Activated CD4-positive, alpha-beta T cell treated with anti-CD3 and anti-CD28 coated beads, Interleukin-2, amount 50 U/mL, for 48 hours (primary cell): ENCODE data around the gene SH2B2.

Source experiments
- DNase-seq, 2 experiments: peaks; one replicate each; pipeline ENCODE4 v3.0.0-alpha.2; 2020

The SH2B2 gene

GRCh38 chr7:102286237-102287110, at the start of gene SH2B2:
SH2B2 (plus strand) TSS chr7:102286868; CDS start chr7:102300551, 13,683 bp downstream.
- DNase-seq: peak; percentile 37 to 43

- DNase-seq: no peak
Measured at GRCh38 chr7:102239206-102239820, 47.4 kb upstream of the SH2B2 start.

- no peak for DNase-seq
Measured at GRCh38 chr7:102241431-102241830, 45.2 kb upstream of the SH2B2 start.

GRCh38 chr7:102244601-102245000, 42.1 kb upstream of the SH2B2 start:
- DNase-seq: no peak

GRCh38 chr7:102248081-102248455, 38.6 kb upstream of the SH2B2 start:
- no peak for DNase-seq

- DNase-seq: no peak
Measured at GRCh38 chr7:102248456-102249395, 37.9 kb upstream of the SH2B2 start.

GRCh38 chr7:102251531-102252365, 34.9 kb upstream of the SH2B2 start:
- DNase-seq: no peak

- DNase-seq: no peak
Measured at GRCh38 chr7:102252366-102252982, 34.2 kb upstream of the SH2B2 start.

- no peak for DNase-seq
Measured at GRCh38 chr7:102253066-102253972, 33.3 kb upstream of the SH2B2 start.

GRCh38 chr7:102253973-102254370, 32.7 kb upstream of the SH2B2 start:
- no peak for DNase-seq

GRCh38 chr7:102254521-102254920, 32.1 kb upstream of the SH2B2 start:
- no peak for DNase-seq

- no peak for DNase-seq
Measured at GRCh38 chr7:102255501-102255900, 31.2 kb upstream of the SH2B2 start.

- DNase-seq: no peak
Measured at GRCh38 chr7:102255916-102256315, 30.8 kb upstream of the SH2B2 start.

GRCh38 chr7:102258073-102258748, 28.5 kb upstream of the SH2B2 start:
- DNase-seq: no peak

GRCh38 chr7:102258749-102259107, 27.9 kb upstream of the SH2B2 start:
- no peak for DNase-seq

- DNase-seq: no peak
Measured at GRCh38 chr7:102260856-102261255, 25.8 kb upstream of the SH2B2 start.

GRCh38 chr7:102261451-102261850, 25.2 kb upstream of the SH2B2 start:
- DNase-seq: no peak

GRCh38 chr7:102262546-102262945, 24.1 kb upstream of the SH2B2 start:
- no peak for DNase-seq

- DNase-seq: no peak
Measured at GRCh38 chr7:102264367-102264891, 22.2 kb upstream of the SH2B2 start.

GRCh38 chr7:102266541-102266940, 20.1 kb upstream of the SH2B2 start:
- no peak for DNase-seq
